Measurements from ENCODE around the gene CNOT3. TPM values are rescaled to one million over a fixed set of nuclear protein-coding genes. Genes with fewer than 3 reads are reported as not detected.

The CNOT3 gene
- total and polyA plus RNA-seq, 2 donors (not counting 1 experiment from before 2014, with no cell fraction given), result 28.1 to 82.1 TPM

DNA sequence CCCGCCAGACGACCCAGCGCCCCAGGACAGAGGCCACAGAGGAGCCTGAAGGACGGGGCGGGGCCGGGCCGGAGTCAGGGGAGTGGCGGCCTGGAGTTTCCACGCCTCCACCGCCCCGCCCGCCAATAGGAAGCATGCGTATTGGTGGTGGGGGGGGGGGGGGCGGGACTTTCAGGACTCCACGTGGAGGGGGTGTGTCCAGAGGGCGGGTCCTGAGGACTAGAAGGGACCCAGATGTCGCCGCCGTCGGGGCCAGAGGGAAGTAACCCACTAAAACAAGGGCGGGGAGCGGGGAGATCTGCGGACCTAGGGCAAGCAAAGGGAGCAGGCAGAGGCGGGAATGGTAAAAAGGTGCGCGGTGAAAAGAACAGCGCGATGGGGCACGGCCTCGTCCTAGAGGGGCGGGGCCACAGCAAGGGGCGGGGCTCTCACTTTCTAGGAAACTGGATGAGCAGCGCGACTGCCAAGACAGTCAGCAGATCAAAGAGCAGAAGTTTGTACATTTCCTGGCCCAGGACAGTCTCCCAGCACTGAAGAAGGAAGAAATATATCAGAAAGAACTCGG, 24.8 kb downstream of the CNOT3 start:
- ChIA-PET POLR2A (interaction anchor here (0.8 to 2.2 kb wide), 2 partner anchors 25 to 27 kb away, joined by 3 to 8 read pairs; partner anchors contain the start of genes CNOT3 and MBOAT7), CTCF (interaction anchor here (1.3 kb wide), 1 partner anchor 104 kb away, joined by 3 read pairs; no protein-coding TSS in a partner anchor)
- DNase-seq (peak; percentile 90), ATAC-seq (ENCODE audit: low read depth) (peak; percentile 29)
- Histone ChIP-seq H2AFZ (ENCODE audit: insufficient read depth, low read depth, low read length, poor library complexity, severe bottlenecking) (peak overlapping the region; percentile 42), H3K9me3 (ENCODE audit: control extremely low read depth in 1 of 3, control insufficient read depth in 2 of 3, insufficient read depth in 1 of 3, low read length in 2 of 3) (peaks cover 0 to 18% (median 0%) of the 10 kb centered on the region in 3 donors), H3K9ac (ENCODE audit: low read length) (peak overlapping the region; percentile 56), H3K36me3 (replicated peaks in 1 of 2; ENCODE audit: control extremely low read depth in 1 of 2, control insufficient read depth in 1 of 2, extremely low read depth in 1 of 2, insufficient read depth in 2 of 2, low read length in 1 of 2) (peaks cover 0 to 13% of the 10 kb centered on the region in 2 experiments), H3K4me1 (ENCODE audit: control insufficient read depth in 2 of 2, insufficient read depth in 2 of 2, low read length in 2 of 2) (peaks cover 37 to 50% of the 10 kb centered on the region in 2 donors), H3K27ac (ENCODE audit: low read length in 2 of 2) (no peak overlapping the region), H4K20me1 (ENCODE audit: control insufficient read depth, insufficient read depth, low read length, poor library complexity, severe bottlenecking) (peaks cover 14% of the 10 kb centered on the region), H3K4me3 (ENCODE audit: control extremely low read depth in 1 of 5, extremely low read depth in 1 of 5, insufficient read depth in 1 of 5, low read depth in 2 of 5, low read length in 4 of 5) (peak overlapping the region in 4 of 5 experiments; percentile 19 to 53 (median 48)), H3K4me2 (replicated peaks; ENCODE audit: low read depth, low read length, poor library complexity, severe bottlenecking) (peak overlapping the region; percentile 76), H3K27me3 (replicated peaks in 1 of 4; ENCODE audit: control extremely low read depth in 1 of 4, control insufficient read depth in 3 of 4, insufficient read depth in 4 of 4, low read length in 3 of 4) (peaks cover 0 to 19% (median 11%) of the 10 kb centered on the region in 4 experiments), H3K79me2 (ENCODE audit: control insufficient read depth, insufficient read depth, low read length) (peaks cover 24% of the 10 kb centered on the region)
- Mint-ChIP-seq H3K9me3 (ENCODE audit: insufficient read depth) (no peaks in the 10 kb centered on the region), H3K27me3 (peaks cover 20% of the 10 kb centered on the region), H3K4me3 (peak overlapping the region; percentile 88), H3K27ac (no peak overlapping the region), H3K4me1 (peaks cover 44% of the 10 kb centered on the region)
- intact Hi-C loops (cut with micrococcal nuclease), result loop anchor here (1.0 kb wide), 1 partner anchor 39 kb away; no protein-coding TSS in a partner anchor
- WGBS (ENCODE audit: insufficient coverage), result 2% methylated on average over 17 of the region's 35 CpGs
- TF ChIP-seq, protein P1, sequence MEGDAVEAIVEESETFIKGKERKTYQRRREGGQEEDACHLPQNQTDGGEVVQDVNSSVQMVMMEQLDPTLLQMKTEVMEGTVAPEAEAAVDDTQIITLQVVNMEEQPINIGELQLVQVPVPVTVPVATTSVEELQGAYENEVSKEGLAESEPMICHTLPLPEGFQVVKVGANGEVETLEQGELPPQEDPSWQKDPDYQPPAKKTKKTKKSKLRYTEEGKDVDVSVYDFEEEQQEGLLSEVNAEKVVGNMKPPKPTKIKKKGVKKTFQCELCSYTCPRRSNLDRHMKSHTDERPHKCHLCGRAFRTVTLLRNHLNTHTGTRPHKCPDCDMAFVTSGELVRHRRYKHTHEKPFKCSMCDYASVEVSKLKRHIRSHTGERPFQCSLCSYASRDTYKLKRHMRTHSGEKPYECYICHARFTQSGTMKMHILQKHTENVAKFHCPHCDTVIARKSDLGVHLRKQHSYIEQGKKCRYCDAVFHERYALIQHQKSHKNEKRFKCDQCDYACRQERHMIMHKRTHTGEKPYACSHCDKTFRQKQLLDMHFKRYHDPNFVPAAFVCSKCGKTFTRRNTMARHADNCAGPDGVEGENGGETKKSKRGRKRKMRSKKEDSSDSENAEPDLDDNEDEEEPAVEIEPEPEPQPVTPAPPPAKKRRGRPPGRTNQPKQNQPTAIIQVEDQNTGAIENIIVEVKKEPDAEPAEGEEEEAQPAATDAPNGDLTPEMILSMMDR (IDR thresholded peaks at IDR 0.05), result no peak
- TF ChIP-seq EZH2 (IDR thresholded peaks at IDR 0.05; ENCODE audit: borderline replicate concordance, insufficient read depth, low read depth, low read length, poor library complexity, severe bottlenecking), result no peak

DNA sequence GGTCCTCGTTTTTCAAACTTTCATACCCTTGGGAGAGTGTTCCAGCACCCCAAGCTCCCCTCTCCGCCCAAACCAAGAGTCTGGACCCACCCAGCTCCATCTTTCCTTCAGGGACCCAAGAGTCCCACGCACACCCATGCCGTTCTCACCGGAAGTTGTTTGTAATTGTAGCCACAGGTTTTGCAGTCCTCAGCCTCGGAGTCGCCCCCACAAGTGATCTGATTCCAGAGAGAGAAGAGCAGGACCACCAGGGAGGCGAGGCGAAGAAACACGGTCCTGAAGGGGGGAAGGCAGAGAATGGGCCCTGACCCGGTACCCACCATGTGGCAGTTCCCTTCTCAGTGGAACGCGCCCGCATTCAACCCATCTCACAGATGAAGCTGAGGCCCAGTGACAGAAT, 25.3 kb downstream of the CNOT3 start:
- Histone ChIP-seq H3K27me3 (replicated peaks in 1 of 4; ENCODE audit: control extremely low read depth in 1 of 4, control insufficient read depth in 3 of 4, insufficient read depth in 4 of 4, low read length in 3 of 4) (peaks cover 0 to 19% (median 11%) of the 10 kb centered on the region in 4 experiments), H3K79me2 (ENCODE audit: control insufficient read depth, insufficient read depth, low read length) (peaks cover 19% of the 10 kb centered on the region), H3K4me1 (ENCODE audit: control insufficient read depth in 2 of 2, insufficient read depth in 2 of 2, low read length in 2 of 2) (peaks cover 37 to 50% of the 10 kb centered on the region in 2 donors), H3K36me3 (replicated peaks in 1 of 2; ENCODE audit: control extremely low read depth in 1 of 2, control insufficient read depth in 1 of 2, extremely low read depth in 1 of 2, insufficient read depth in 2 of 2, low read length in 1 of 2) (peaks cover 0 to 7% of the 10 kb centered on the region in 2 experiments), H2AFZ (ENCODE audit: insufficient read depth, low read depth, low read length, poor library complexity, severe bottlenecking) (no peak overlapping the region), H3K4me3 (ENCODE audit: control extremely low read depth in 1 of 5, extremely low read depth in 1 of 5, insufficient read depth in 1 of 5, low read depth in 2 of 5, low read length in 4 of 5) (peak overlapping the region in 3 of 5 experiments; percentile 47 to 53 (median 48)), H3K9ac (ENCODE audit: low read length) (peak overlapping the region; percentile 56), H4K20me1 (ENCODE audit: control insufficient read depth, insufficient read depth, low read length, poor library complexity, severe bottlenecking) (peaks cover 12% of the 10 kb centered on the region), H3K27ac (ENCODE audit: low read length in 2 of 2) (no peak overlapping the region), H3K4me2 (replicated peaks; ENCODE audit: low read depth, low read length, poor library complexity, severe bottlenecking) (peak overlapping the region; percentile 76), H3K9me3 (ENCODE audit: control extremely low read depth in 1 of 3, control insufficient read depth in 2 of 3, insufficient read depth in 1 of 3, low read length in 2 of 3) (peaks cover 0 to 18% (median 0%) of the 10 kb centered on the region in 3 donors)
- ChIA-PET POLR2A (interaction anchor here (0.6 to 2.2 kb wide), 3 partner anchors 25 to 164 kb away, joined by 3 to 8 read pairs (median 3); partner anchors contain the start of genes CNOT3 and MBOAT7), CTCF (interaction anchor here (1.3 kb wide), 1 partner anchor 103 kb away, joined by 3 read pairs; no protein-coding TSS in a partner anchor)
- DNase-seq, result no peak
- intact Hi-C loops (cut with micrococcal nuclease), result loop anchor here (1.0 kb wide), 1 partner anchor 38 kb away; no protein-coding TSS in a partner anchor
- ATAC-seq (ENCODE audit: low read depth), result no peak
- H3K4me1 Mint-ChIP-seq, result peaks cover 44% of the 10 kb centered on the region
- peaks cover 20% of the 10 kb centered on the region for H3K27me3 Mint-ChIP-seq
- no peak overlapping the region for H3K27ac Mint-ChIP-seq
- WGBS (ENCODE audit: insufficient coverage), result 61% methylated on average over 10 of the region's 14 CpGs
- TF ChIP-seq, protein P1 (IDR thresholded peaks at IDR 0.05), result no peak
- TF ChIP-seq EZH2 (IDR thresholded peaks at IDR 0.05; ENCODE audit: borderline replicate concordance, insufficient read depth, low read depth, low read length, poor library complexity, severe bottlenecking), result no peak
- H3K9me3 Mint-ChIP-seq (ENCODE audit: insufficient read depth), result no peaks in the 10 kb centered on the region
- peak overlapping the region; percentile 36 for H3K4me3 Mint-ChIP-seq
